Measurements from ENCODE around the gene HRH3. TPM values are rescaled to one million over a fixed set of nuclear protein-coding genes. Genes with fewer than 3 reads are reported as not detected.
A peak's percentile ranks its signal among the peaks of the same experiment; 100 is the strongest.

The HRH3 gene
- total RNA-seq, 2 donors from 2014 or later: not detected

- ATAC-seq (no peak), DNase-seq (ENCODE audit: low spot score in 2 of 2) (no peak)
- Mint-ChIP-seq H3K36me3 (no peaks in the 10 kb centered on the region), H3K9me3 (no peaks in the 10 kb centered on the region), H3K27ac (peak overlapping the region in 1 of 2 donors; percentile 22)
Measured at GRCh38 chr20:62248890-62249560, 28.9 kb upstream of the HRH3 start.

GRCh38 chr20:62246872-62247652 is 27.0 kb upstream of the HRH3 start:
- Mint-ChIP-seq H3K9me3 (no peaks in the 10 kb centered on the region), H3K27ac (peak overlapping the region in 1 of 2 donors; percentile 36), H3K36me3 (no peaks in the 10 kb centered on the region)
- ATAC-seq: no peak
- DNase-seq (ENCODE audit: low spot score in 2 of 2): no peak

- DNase-seq (ENCODE audit: low spot score in 2 of 2): no peak
- Mint-ChIP-seq H3K27ac (no peak overlapping the region), H3K36me3 (no peaks in the 10 kb centered on the region), H3K9me3 (no peaks in the 10 kb centered on the region)
- no peak for ATAC-seq
Measured at GRCh38 chr20:62246431-62246830, 26.4 kb upstream of the HRH3 start.

- Mint-ChIP-seq H3K36me3 (no peaks in the 10 kb centered on the region), H3K9me3 (no peaks in the 10 kb centered on the region), H3K27ac (no peak overlapping the region)
- no peak for ATAC-seq
- DNase-seq (ENCODE audit: low spot score in 2 of 2): no peak
Measured at GRCh38 chr20:62245911-62246280, 25.8 kb upstream of the HRH3 start.

GRCh38 chr20:62244644-62245108 is 24.6 kb upstream of the HRH3 start:
- no peaks in the 10 kb centered on the region for H3K36me3 Mint-ChIP-seq
- H3K9me3 Mint-ChIP-seq: no peaks in the 10 kb centered on the region
- no peak for ATAC-seq
- DNase-seq (ENCODE audit: low spot score in 2 of 2): no peak
- peak overlapping the region in 1 of 2 donors; percentile 82 for H3K27ac Mint-ChIP-seq

- H3K36me3 Mint-ChIP-seq: no peaks in the 10 kb centered on the region
- no peak overlapping the region for H3K27ac Mint-ChIP-seq
- ATAC-seq (no peak), DNase-seq (ENCODE audit: low spot score in 2 of 2) (no peak)
- no peaks in the 10 kb centered on the region for H3K9me3 Mint-ChIP-seq
Measured at GRCh38 chr20:62243906-62244515, 23.9 kb upstream of the HRH3 start.

- Mint-ChIP-seq H3K9me3 (no peaks in the 10 kb centered on the region), H3K36me3 (no peaks in the 10 kb centered on the region), H3K27ac (no peak overlapping the region)
- ATAC-seq (no peak), DNase-seq (ENCODE audit: low spot score in 2 of 2) (no peak)
Measured at GRCh38 chr20:62243106-62243505, 23.0 kb upstream of the HRH3 start.

- Mint-ChIP-seq H3K27ac (no peak overlapping the region), H3K36me3 (no peaks in the 10 kb centered on the region), H3K9me3 (no peaks in the 10 kb centered on the region)
- DNase-seq (ENCODE audit: low spot score in 2 of 2) (no peak), ATAC-seq (no peak)
Measured at GRCh38 chr20:62242176-62242575, 22.1 kb upstream of the HRH3 start.

- Mint-ChIP-seq H3K36me3 (no peaks in the 10 kb centered on the region), H3K27ac (no peak overlapping the region), H3K9me3 (no peaks in the 10 kb centered on the region)
- no peak for ATAC-seq
- DNase-seq (ENCODE audit: low spot score in 2 of 2): no peak
Measured at GRCh38 chr20:62241506-62241905, 21.4 kb upstream of the HRH3 start.

- DNase-seq (ENCODE audit: low spot score in 2 of 2) (no peak), ATAC-seq (no peak)
- H3K27ac Mint-ChIP-seq: peak overlapping the region; percentile 10 to 31
- no peaks in the 10 kb centered on the region for H3K9me3 Mint-ChIP-seq
- H3K36me3 Mint-ChIP-seq: no peaks in the 10 kb centered on the region
Measured at GRCh38 chr20:62240020-62240685, 20.1 kb upstream of the HRH3 start.

- ATAC-seq (no peak), DNase-seq (ENCODE audit: low spot score in 2 of 2) (no peak)
- Mint-ChIP-seq H3K9me3 (no peaks in the 10 kb centered on the region), H3K36me3 (no peaks in the 10 kb centered on the region), H3K27ac (peak overlapping the region; percentile 10 to 94)
Measured at GRCh38 chr20:62239278-62239879, 19.3 kb upstream of the HRH3 start.

- Mint-ChIP-seq H3K36me3 (no peaks in the 10 kb centered on the region), H3K27ac (peak overlapping the region; percentile 10 to 94), H3K9me3 (no peaks in the 10 kb centered on the region)
- no peak for DNase-seq (ENCODE audit: low spot score in 2 of 2)
- no peak for ATAC-seq
Measured at GRCh38 chr20:62238569-62239277, 18.6 kb upstream of the HRH3 start.

GRCh38 chr20:62237801-62238568 is 17.9 kb upstream of the HRH3 start, which contains the start of gene OSBPL2:
TSS of gene OSBPL2 (plus strand) at chr20:62238521. CDS start at chr20:62256185, 17,664 bp downstream.
- H3K9me3 Mint-ChIP-seq: no peaks in the 10 kb centered on the region
- ATAC-seq (peak; percentile 98 to 99), DNase-seq (ENCODE audit: low spot score in 2 of 2) (peak; percentile 100)
- peak within 1 kb of the TSS; percentile 78 to 94 for H3K27ac Mint-ChIP-seq
- no peaks in the 10 kb centered on the region for H3K36me3 Mint-ChIP-seq

GRCh38 chr20:62237514-62237800 is 17.4 kb upstream of the HRH3 start:
- ATAC-seq: no peak
- peak overlapping the region; percentile 78 to 87 for H3K27ac Mint-ChIP-seq
- H3K9me3 Mint-ChIP-seq: no peaks in the 10 kb centered on the region
- H3K36me3 Mint-ChIP-seq: no peaks in the 10 kb centered on the region
- DNase-seq (ENCODE audit: low spot score in 2 of 2): no peak

- no peak for ATAC-seq
- DNase-seq (ENCODE audit: low spot score in 2 of 2): no peak
- H3K27ac Mint-ChIP-seq: no peak overlapping the region
- no peaks in the 10 kb centered on the region for H3K36me3 Mint-ChIP-seq
- H3K9me3 Mint-ChIP-seq: no peaks in the 10 kb centered on the region
Measured at GRCh38 chr20:62236766-62237513, 16.9 kb upstream of the HRH3 start.
